KOPT-K1 (cell line): Measurements from ENCODE around the gene TLE4.

Source experiments
- H3K27ac ChIP-seq: fragments of 200-600 bp; sonication (generic); 2 replicates; pipeline ENCODE4 v1.5.1; 2016; ENCODE audit warnings: antibody characterized with exemption, mild to moderate bottlenecking, low read depth, low read length; ENCODE audit not compliant: poor library complexity, severe bottlenecking
- H3K36me3 ChIP-seq: fragments of 200-600 bp; sonication (generic); 2 replicates; pipeline ENCODE4 v1.5.1; 2017; ENCODE audit warnings: antibody characterized with exemption, mild to moderate bottlenecking, low read length, moderate library complexity; ENCODE audit not compliant: insufficient read depth
- H3K9me3 ChIP-seq: fragments of 200-600 bp; sonication (generic); 2 replicates; pipeline ENCODE4 v1.5.1; 2017; ENCODE audit warnings: antibody characterized with exemption, low read length, mild to moderate bottlenecking; ENCODE audit not compliant: insufficient read depth, poor library complexity, severe bottlenecking

The TLE4 gene

GRCh38 chr9:79670269-79670961, 98.7 kb downstream of the TLE4 start:
- Histone ChIP-seq H3K27ac (no peak overlapping the region), H3K9me3 (no peaks in the 10 kb centered on the region)

GRCh38 chr9:79671558-79671957, 99.8 kb downstream of the TLE4 start:
- Histone ChIP-seq H3K9me3 (no peaks in the 10 kb centered on the region), H3K27ac (no peak overlapping the region), H3K36me3 (no peaks in the 10 kb centered on the region)

More at GRCh38 chr9:79670269-79670961, 98.7 kb downstream of the TLE4 start:
- no peaks in the 10 kb centered on the region for H3K36me3 ChIP-seq

GRCh38 chr9:79672236-79672635, 100.5 kb downstream of the TLE4 start:
- Histone ChIP-seq H3K36me3 (no peaks in the 10 kb centered on the region), H3K9me3 (no peaks in the 10 kb centered on the region), H3K27ac (no peak overlapping the region)

GRCh38 chr9:79672891-79673290, 101.1 kb downstream of the TLE4 start:
- Histone ChIP-seq H3K36me3 (no peaks in the 10 kb centered on the region), H3K9me3 (no peaks in the 10 kb centered on the region), H3K27ac (no peak overlapping the region)

- Histone ChIP-seq H3K9me3 (no peaks in the 10 kb centered on the region), H3K36me3 (no peaks in the 10 kb centered on the region), H3K27ac (no peak overlapping the region)
These were observed 101.8 kb downstream of the TLE4 start for GRCh38 chr9:79673614-79674013.

- no peak overlapping the region for H3K27ac ChIP-seq
- no peaks in the 10 kb centered on the region for H3K36me3 ChIP-seq
- H3K9me3 ChIP-seq = no peaks in the 10 kb centered on the region
These were observed 102.5 kb downstream of the TLE4 start for GRCh38 chr9:79674052-79674777.

- Histone ChIP-seq H3K36me3 (no peaks in the 10 kb centered on the region), H3K27ac (no peak overlapping the region), H3K9me3 (no peaks in the 10 kb centered on the region)
These were observed 109.8 kb downstream of the TLE4 start for GRCh38 chr9:79681576-79681975.

- Histone ChIP-seq H3K36me3 (no peaks in the 10 kb centered on the region), H3K9me3 (no peaks in the 10 kb centered on the region), H3K27ac (no peak overlapping the region)
These were observed 110.4 kb downstream of the TLE4 start for GRCh38 chr9:79682076-79682736.

- H3K9me3 ChIP-seq = no peaks in the 10 kb centered on the region
- H3K36me3 ChIP-seq = no peaks in the 10 kb centered on the region
- H3K27ac ChIP-seq = no peak overlapping the region
These were observed 112.3 kb downstream of the TLE4 start for GRCh38 chr9:79684059-79684458.

- Histone ChIP-seq H3K9me3 (no peaks in the 10 kb centered on the region), H3K27ac (no peak overlapping the region), H3K36me3 (no peaks in the 10 kb centered on the region)
These were observed 113.2 kb downstream of the TLE4 start for GRCh38 chr9:79684711-79685575.

GRCh38 chr9:79685577-79685976, 113.8 kb downstream of the TLE4 start:
- Histone ChIP-seq H3K9me3 (no peaks in the 10 kb centered on the region), H3K27ac (no peak overlapping the region), H3K36me3 (no peaks in the 10 kb centered on the region)

- H3K36me3 ChIP-seq = no peaks in the 10 kb centered on the region
- no peaks in the 10 kb centered on the region for H3K9me3 ChIP-seq
- no peak overlapping the region for H3K27ac ChIP-seq
These were observed 114.8 kb downstream of the TLE4 start for GRCh38 chr9:79686381-79687130.

GRCh38 chr9:79687131-79687447, 115.3 kb downstream of the TLE4 start:
- Histone ChIP-seq H3K36me3 (no peaks in the 10 kb centered on the region), H3K27ac (no peak overlapping the region), H3K9me3 (no peaks in the 10 kb centered on the region)

- no peaks in the 10 kb centered on the region for H3K9me3 ChIP-seq
- H3K27ac ChIP-seq = no peak overlapping the region
- H3K36me3 ChIP-seq = no peaks in the 10 kb centered on the region
These were observed 116.6 kb downstream of the TLE4 start for GRCh38 chr9:79688363-79688762.
